HG03378 (cell line): ENCODE results near the gene DGKQ.
A peak's percentile ranks its signal among the peaks of the same experiment; 100 is the strongest.
"Not testable (repeated sequence)": the region's sequence is repeated elsewhere in the genome, so short reads cannot be mapped to it uniquely, and the experiment has no call there.

ENCODE experiments used
- ATAC-seq: cut with Tn5 transposase; IDR thresholded peaks from one replicate; pipeline ENCODE4 v1.9.1; 2021; ENCODE audit warnings: mild to moderate bottlenecking, moderate library complexity; ENCODE audit not compliant: unreplicated experiment

DGKQ gene

GRCh38 chr4:952881-953573, 20.3 kb downstream of the DGKQ start:
- no peak for ATAC-seq

- no peak for ATAC-seq
Measured at GRCh38 chr4:951594-952468, 21.5 kb downstream of the DGKQ start.

- no peak for ATAC-seq
Measured at GRCh38 chr4:951186-951585, 22.2 kb downstream of the DGKQ start.

GRCh38 chr4:950136-951020, 23.0 kb downstream of the DGKQ start:
- no peak for ATAC-seq

GRCh38 chr4:949656-950055, 23.7 kb downstream of the DGKQ start:
- no peak for ATAC-seq

GRCh38 chr4:948936-949300, 24.5 kb downstream of the DGKQ start:
- ATAC-seq, result no peak

GRCh38 chr4:948101-948935, 25.1 kb downstream of the DGKQ start:
- ATAC-seq, result no peak

- ATAC-seq, result no peak
Measured at GRCh38 chr4:947491-947971, 25.8 kb downstream of the DGKQ start.

GRCh38 chr4:946517-947471, 26.6 kb downstream of the DGKQ start:
- no peak for ATAC-seq

GRCh38 chr4:946103-946450, 27.3 kb downstream of the DGKQ start:
- ATAC-seq, result no peak

- ATAC-seq, result no peak
Measured at GRCh38 chr4:945274-946102, 27.9 kb downstream of the DGKQ start.

- not testable (repeated sequence) for ATAC-seq
Measured at GRCh38 chr4:939508-939907, 33.9 kb downstream of the DGKQ start.

- peak; percentile 2 for ATAC-seq
Measured at GRCh38 chr4:932713-933070, 40.7 kb downstream of the DGKQ start.

GRCh38 chr4:931960-932712, 41.2 kb downstream of the DGKQ start, which contains the start of the genes GAK and TMEM175:
Gene GAK, minus strand, starts transcription at chr4:932316. Its CDS starts 129 bp downstream, at chr4:932187.
Gene TMEM175, plus strand, starts transcription at chr4:932460. Its CDS starts 15,280 bp downstream, at chr4:947740.
- peak; percentile 62 for ATAC-seq

- ATAC-seq, result no peak
Measured at GRCh38 chr4:931194-931959, 42.0 kb downstream of the DGKQ start.

- no peak for ATAC-seq
Measured at GRCh38 chr4:930827-931193, 42.6 kb downstream of the DGKQ start.

GRCh38 chr4:930028-930551, 43.3 kb downstream of the DGKQ start:
- no peak for ATAC-seq
